Measurements from ENCODE around the gene KRTAP1-1.
A peak's percentile ranks its signal among the peaks of the same experiment; 100 is the strongest.
"Not testable (repeated sequence)": the region's sequence is repeated elsewhere in the genome, so short reads cannot be mapped to it uniquely, and the experiment has no call there.

KRTAP1-1 gene

GRCh38 chr17:41040783-41041571, at the start of gene KRTAP1-1:
Gene KRTAP1-1 (minus strand): TSS chr17:41041450. CDS start chr17:41041397, 53 bp downstream.
- DNase-seq, result peak; percentile 64

- DNase-seq, result not testable (repeated sequence)
Observed at GRCh38 chr17:41088760-41089352, 47.6 kb upstream of the KRTAP1-1 start.

DNA sequence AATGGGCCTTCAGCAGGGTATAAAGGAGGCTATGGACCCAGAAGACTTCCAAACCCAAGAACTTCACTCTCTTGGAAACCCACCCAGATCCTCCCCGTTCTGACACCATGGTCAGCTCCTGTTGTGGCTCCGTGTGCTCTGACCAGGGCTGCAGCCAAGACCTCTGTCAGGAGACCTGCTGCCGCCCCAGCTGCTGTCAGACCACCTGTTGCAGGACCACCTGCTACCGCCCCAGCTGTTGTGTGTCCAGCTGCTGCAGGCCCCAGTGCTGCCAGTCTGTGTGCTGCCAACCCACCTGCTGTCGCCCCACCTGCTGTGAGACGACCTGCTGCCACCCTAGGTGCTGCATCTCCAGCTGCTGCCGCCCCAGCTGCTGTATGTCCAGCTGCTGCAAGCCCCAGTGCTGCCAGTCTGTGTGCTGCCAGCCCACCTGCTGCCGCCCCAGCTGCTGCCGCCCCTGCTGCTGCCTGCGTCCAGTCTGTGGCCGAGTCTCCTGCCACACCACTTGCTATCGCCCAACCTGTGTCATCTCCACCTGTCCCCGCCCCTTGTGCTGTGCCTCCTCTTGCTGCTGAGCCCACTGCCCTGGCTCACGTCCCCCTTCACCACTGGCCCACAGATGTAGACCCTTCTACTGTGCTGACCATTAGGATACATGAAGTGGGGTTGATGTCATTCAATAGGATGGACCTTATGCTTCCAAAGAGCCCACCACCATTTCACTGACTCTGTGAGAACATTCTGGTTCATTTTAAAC, 43.0 kb upstream of the KRTAP1-1 start, which contains the start of gene KRTAP4-7:
Gene KRTAP4-7 (plus strand): TSS at position 51 of the 757 bp plus-strand sequence. CDS start 57 bp downstream, at position 108.
- DNase-seq, result not testable (repeated sequence)

DNA sequence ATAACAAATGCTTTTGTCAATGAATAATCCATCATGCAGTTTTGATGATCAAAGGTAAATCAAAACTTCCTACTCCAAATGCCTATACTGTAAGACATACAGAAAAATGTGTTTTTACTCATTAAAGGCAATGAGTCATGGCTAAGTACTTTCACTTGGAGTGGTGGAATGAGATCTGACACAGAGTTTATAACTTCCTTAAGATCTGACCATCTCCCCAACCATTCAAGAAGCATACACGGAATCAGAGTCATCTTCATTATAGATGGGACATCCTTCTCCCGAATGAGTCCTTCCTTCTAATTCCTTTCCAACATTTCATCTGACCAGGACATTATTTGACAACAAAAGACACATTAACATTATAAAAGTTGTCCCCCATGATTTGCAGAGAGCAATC, 42.2 kb upstream of the KRTAP1-1 start:
- DNase-seq, result not testable (repeated sequence)

- DNase-seq, result no peak
Observed at GRCh38 chr17:41082626-41083025, 41.4 kb upstream of the KRTAP1-1 start.

DNA sequence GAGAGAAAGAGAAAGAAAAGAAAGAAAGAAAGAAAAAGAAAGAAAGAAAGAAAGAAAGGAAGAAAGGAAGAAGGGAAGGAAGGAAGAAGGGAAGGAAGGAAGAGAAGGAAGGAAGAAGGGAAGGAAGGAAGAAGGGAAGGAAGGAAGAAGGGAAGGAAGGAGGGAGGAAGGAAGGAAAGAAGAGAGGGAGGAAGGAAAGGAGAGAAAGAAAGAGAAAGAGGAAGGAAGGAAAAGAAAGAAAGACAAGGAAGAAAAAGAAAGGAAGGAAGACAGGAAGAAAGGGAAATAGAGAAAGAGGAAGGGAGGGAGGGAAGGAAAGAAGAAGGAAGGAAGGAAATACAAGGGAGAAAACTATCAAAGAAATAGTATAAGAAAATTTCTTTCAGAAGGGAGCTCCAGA, 35.5 kb upstream of the KRTAP1-1 start:
- DNase-seq, result no peak

DNA sequence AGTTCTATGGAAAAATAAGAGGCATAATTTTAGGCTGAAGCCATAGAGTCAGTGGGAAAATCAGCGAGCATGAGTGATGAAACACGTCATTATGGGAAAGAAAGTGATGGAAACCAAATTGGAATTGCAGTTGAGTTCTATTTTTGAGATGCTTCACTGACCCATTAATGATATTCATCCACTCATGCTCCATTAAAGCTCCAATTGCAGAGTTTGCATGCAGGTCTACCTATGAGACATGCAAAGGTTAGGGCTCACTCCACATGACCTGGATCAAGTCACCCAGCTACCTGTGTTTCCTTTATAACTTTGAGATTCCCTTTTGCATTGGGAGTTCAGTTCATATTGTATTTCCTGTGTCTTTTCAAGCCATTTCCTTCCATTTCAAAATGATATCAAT, 32.4 kb upstream of the KRTAP1-1 start:
- DNase-seq, result no peak

DNA sequence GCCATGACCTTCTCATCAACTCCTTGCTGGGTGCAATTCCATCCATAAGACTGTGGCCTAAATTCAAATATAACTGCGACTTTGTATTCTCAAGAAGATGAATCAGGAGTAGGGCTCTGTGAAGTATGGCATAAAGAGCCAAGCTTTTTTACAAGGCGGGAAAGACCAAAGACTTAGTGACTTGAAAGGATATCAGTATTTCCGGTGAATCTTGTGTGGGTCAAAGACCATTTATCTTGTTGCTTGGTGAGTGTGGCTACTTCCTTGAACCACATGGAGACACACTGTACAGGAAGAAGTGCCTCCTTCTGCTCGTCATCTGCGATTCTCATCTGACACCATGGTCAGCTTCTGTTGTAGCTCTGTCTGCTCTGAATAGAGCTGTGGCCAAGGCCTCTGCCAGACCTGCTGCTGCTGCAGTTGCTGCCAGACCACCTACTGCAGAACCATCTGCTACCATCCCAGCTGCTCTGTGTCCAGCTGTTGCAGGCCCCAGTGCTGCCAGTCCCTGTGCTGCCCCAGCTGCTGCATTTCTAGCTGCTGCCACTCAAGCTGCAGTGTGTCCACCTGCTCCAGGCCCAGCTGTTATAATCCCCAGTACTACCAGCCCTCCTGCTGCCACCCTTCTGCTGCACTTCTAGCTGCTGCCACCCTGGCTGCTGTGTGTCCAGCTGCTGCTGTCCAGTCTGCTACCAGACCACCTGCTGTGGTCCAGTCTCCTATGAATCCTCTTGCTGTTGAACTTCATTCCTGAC, 30.5 kb upstream of the KRTAP1-1 start:
- no peak for DNase-seq

GRCh38 chr17:41069031-41069430, 27.8 kb upstream of the KRTAP1-1 start:
- no peak for DNase-seq

DNA sequence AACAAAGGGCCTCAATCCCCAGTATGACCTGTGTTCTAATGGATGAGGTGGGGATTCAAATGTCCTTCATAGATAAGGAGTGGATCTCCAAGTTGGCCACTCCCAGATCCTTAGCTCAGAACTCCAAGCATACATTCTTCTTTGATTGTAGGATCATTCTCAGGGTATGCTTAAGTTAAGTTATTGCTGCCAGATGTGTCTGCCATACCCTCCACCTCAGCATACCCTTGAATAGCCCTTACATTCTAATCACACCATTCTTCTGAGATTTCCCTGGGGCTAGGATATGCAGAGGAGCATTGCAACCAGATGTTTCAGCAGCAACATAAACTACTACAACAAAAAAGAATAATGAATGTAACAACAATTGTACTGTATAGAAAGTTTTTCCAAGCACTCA, 26.0 kb upstream of the KRTAP1-1 start:
- DNase-seq, result no peak

GRCh38 chr17:41065829-41066624, 24.8 kb upstream of the KRTAP1-1 start, which contains the start of gene KRTAP2-4:
Gene KRTAP2-4 (minus strand): TSS chr17:41065879. CDS start chr17:41065845, 34 bp downstream.
- no peak for DNase-seq

- DNase-seq, result not testable (repeated sequence)
Observed at GRCh38 chr17:41065016-41065689, 23.9 kb upstream of the KRTAP1-1 start.

GRCh38 chr17:41064301-41064700, 23.1 kb upstream of the KRTAP1-1 start:
- DNase-seq, result no peak

DNA sequence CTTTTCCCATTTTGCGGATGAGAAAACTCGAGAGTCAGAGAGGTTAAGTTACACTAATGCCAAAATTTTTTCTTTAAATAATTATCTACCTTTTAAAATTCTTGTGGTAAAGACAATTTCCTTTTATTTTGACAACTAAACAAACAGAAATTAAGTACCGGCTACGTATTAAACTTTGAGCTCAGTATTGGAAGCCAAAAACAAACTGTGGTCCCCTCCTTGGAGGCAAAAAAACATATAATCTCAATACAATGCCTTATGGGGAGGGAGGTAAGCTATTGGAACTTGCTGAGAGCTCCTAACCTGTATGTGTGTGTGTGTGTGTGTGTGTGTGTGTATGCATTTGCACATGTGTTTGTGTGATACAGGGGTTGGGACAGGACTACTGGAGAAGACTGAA, 22.2 kb upstream of the KRTAP1-1 start:
- DNase-seq, result no peak

GRCh38 chr17:41061964-41062363, 20.7 kb upstream of the KRTAP1-1 start:
- no peak for DNase-seq

- no peak for DNase-seq
Observed at GRCh38 chr17:41060052-41060604, 18.9 kb upstream of the KRTAP1-1 start, which contains the start of gene KRTAP2-3. Gene KRTAP2-3 (minus strand): TSS chr17:41060114. CDS start chr17:41060050, 64 bp downstream.

DNA sequence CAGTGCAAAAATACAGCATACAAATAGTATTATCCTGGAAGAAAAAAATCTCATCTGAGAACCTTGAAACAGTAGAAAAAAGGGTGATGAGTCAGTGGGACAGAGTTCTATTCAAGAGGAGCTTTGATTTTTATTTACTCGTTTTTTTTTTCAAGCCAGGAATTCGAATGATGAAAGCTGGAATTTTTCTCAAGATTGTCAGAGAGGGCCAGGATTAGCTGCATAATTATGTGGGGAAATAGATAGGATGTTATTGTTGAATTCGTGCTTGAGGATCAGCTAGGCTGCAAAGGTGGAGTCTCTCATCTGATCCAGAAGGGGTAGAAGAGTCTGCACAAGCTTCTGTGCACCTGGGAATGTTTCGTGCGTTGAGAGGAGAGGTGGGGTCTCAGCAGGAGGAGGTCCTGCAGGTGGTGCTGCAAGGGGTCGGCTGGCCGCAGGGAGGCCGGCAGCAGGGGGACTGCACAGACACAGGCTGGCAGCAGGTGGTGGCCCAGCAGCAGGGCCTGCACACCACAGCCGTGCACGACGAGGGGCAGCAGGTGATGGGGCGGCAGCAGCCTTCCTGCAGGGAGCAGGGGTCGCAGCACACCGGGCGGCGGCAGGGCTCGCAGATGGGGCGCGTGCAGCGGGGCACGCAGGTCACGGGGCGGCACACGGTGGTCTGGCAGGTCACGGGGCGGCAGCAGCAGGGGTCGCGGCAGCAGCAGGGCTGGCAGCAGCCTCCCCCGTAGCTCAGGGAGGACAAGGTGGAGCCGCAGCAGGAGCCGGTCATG, 18.2 kb upstream of the KRTAP1-1 start:
- not testable (repeated sequence) for DNase-seq

- no peak for DNase-seq
Observed at GRCh38 chr17:41058741-41059140, 17.5 kb upstream of the KRTAP1-1 start.

DNA sequence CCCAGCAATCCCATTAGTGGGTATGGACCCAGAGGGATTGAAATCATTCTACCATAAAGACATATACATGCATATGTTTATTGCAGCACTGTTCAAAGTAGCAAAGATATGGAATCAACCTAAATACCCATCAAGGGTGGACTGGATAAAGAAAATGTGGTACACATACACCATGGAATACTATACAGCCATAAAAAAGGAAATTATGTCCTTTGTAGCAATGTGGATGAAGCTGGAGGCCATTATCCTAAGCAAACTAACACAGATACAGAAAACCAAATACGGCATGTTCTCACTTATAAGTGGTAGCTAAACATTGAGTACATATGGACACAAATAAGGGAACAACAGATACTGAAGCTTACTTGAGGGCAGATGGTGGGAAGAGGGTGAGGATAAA, 16.3 kb upstream of the KRTAP1-1 start:
- no peak for DNase-seq

DNA sequence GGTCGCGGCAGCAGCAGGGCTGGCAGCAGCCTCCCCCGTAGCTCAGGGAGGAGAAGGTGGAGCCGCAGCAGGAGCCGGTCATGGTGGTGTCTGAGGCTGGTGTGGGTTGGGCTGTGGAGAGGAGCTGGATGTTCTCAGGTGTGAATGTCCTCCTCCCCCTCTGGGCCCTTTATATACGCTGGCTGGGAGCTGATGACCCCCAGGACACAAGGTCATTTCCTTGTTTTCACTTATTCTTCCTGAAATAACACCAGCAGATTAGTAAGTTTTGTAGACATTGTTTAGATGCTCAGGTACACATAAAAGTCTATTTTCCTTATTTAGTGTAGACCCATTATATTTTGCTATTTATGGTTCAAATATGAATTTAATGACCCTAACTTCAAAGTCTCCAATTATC, 13.9 kb upstream of the KRTAP1-1 start, which contains the start of gene KRTAP2-2:
Gene KRTAP2-2 (minus strand): TSS at position 101 of the 400 bp plus-strand sequence. CDS start 19 bp downstream, at position 82.
- not testable (repeated sequence) for DNase-seq

Measured in NCI-H2029 (cell line).